Measurements from ENCODE around the gene HSP90AB1.

The HSP90AB1 gene

DNA sequence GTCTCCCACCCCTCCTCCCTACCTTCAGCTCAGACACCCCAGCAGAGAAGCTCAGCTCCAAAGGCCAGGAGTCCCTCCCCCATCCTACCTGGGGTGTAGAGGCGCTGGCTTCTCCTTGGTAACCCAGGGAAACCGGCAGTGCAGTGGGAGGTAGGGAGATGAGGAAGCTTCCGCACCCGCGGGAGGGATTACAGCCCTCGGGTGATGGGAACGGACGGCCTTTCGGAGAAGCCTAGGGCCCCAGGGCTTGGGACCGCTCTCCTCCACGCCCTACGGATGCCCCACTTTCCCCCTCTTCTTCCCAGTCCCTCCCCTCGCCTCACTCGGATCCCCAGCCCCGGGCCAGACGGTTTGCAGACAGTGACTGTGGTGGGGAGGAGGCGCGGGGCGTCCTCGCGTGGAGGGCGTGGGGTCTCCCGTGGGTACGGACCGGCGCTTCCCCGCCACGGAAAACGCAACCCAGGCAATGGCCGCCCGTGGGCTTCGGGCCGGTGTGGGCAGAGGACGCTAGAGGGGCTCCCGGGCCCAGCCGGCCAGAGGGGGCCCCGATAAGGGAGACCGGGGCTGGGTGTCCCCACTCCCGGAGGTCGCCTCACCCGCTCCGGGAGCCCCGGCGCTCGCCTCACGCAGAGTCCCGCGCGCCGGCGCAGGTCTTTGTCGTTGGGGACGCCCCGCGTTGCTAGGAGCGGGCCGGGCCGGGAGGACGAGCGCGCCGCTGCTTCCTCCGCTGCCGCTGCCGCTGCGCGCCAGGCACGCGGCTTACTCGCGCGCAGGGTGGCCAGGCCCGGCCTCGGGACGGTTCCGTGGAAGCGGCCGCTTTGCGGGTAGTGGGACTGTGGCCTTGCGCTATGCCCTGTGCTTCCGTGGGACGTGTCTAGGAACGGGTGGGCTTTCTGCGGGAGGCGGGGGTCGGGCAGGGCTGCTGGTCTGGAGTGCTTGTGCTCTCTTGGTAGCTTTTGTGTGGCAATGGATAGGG lies 50.5 kb downstream of the HSP90AB1 start:
- Histone ChIP-seq H3K27me3 (peaks cover 65% of the 10 kb centered on the region), H3K4me1 (ENCODE audit: control insufficient read depth in 1 of 2, insufficient read depth in 1 of 2, low read depth in 1 of 2, low read length in 1 of 2) (peaks cover 8 to 14% of the 10 kb centered on the region in 2 experiments), H3K4me3 (ENCODE audit: low read depth in 1 of 2, low read length in 1 of 2) (peak overlapping the region in 1 of 2 experiments; percentile 49), H3K36me3 (peaks cover 23% of the 10 kb centered on the region), H3K27ac (no peak overlapping the region), H3K9me3 (no peaks in the 10 kb centered on the region)
- TF ChIP-seq, protein P1, sequence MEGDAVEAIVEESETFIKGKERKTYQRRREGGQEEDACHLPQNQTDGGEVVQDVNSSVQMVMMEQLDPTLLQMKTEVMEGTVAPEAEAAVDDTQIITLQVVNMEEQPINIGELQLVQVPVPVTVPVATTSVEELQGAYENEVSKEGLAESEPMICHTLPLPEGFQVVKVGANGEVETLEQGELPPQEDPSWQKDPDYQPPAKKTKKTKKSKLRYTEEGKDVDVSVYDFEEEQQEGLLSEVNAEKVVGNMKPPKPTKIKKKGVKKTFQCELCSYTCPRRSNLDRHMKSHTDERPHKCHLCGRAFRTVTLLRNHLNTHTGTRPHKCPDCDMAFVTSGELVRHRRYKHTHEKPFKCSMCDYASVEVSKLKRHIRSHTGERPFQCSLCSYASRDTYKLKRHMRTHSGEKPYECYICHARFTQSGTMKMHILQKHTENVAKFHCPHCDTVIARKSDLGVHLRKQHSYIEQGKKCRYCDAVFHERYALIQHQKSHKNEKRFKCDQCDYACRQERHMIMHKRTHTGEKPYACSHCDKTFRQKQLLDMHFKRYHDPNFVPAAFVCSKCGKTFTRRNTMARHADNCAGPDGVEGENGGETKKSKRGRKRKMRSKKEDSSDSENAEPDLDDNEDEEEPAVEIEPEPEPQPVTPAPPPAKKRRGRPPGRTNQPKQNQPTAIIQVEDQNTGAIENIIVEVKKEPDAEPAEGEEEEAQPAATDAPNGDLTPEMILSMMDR (IDR thresholded peaks at IDR 0.05) = no peak

DNA sequence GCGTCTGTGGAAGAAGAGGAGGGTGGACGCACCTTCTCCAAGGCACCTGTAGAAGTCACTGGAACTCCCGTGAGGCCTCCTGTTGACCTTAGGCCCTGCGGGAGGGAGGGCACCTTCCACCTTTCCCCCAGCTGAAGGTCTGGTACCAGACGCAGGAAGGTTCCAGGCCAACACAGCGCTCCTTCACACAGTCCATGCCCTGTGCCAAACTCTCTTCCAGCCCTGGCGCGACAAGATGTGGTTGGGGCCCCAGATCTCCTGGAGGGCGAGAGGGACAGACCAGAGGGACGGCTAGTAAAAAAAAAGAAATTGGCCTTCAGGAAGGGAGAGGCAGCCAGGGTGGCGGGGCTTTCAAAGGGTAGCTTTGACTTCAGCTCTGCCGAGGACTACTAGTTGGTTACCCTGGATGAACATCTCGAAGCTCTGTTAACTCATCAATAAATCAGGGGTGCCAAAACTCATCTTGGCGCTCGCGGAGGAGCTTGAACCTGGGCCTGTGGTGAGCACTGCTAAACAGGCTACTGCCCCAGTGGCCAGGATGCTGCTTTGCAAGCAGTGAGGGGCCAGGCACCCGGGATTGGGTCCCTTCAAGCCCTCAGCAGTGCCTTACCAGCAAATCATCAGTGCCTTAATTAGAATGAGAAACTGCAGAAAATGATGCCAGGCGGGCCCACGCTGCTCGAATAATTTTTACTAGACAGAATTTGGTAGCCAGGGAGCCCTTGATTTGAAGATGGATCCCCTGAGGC lies 51.3 kb downstream of the HSP90AB1 start:
- Histone ChIP-seq H3K27ac (no peak overlapping the region), H3K9me3 (no peaks in the 10 kb centered on the region), H3K4me1 (ENCODE audit: control insufficient read depth in 1 of 2, insufficient read depth in 1 of 2, low read depth in 1 of 2, low read length in 1 of 2) (peaks cover 8 to 14% of the 10 kb centered on the region in 2 experiments), H3K36me3 (peaks cover 32% of the 10 kb centered on the region), H3K4me3 (ENCODE audit: low read depth in 1 of 2, low read length in 1 of 2) (no peak overlapping the region), H3K27me3 (peaks cover 58% of the 10 kb centered on the region)
- TF ChIP-seq, protein P1 (IDR thresholded peaks at IDR 0.05) = no peak

DNA sequence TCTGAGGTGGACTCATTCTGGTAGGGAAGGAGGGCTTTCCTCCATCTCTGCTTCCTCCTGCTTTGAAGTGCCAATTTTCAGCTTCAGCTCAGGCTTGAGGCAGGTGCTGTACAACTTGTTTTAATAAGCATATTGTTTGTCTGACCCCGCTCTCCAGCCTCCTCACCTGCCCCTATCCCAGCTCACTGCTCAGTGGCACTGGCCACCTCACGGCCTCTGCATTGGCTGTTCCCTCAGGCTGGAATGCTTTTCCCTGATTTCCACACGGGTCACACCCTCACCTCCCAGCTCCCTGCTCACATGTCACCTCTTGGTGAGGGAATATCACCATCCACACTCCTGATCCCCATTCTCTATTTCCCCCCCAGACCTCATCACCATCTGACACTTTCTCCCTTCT lies 52.0 kb downstream of the HSP90AB1 start:
- H3K4me3 ChIP-seq (ENCODE audit: low read depth in 1 of 2, low read length in 1 of 2) = no peak overlapping the region
- peaks cover 51% of the 10 kb centered on the region for H3K27me3 ChIP-seq
- H3K27ac ChIP-seq = no peak overlapping the region
- TF ChIP-seq, protein P1 (IDR thresholded peaks at IDR 0.05) = no peak
- H3K9me3 ChIP-seq = no peaks in the 10 kb centered on the region
- peaks cover 39% of the 10 kb centered on the region for H3K36me3 ChIP-seq
- H3K4me1 ChIP-seq (ENCODE audit: control insufficient read depth in 1 of 2, insufficient read depth in 1 of 2, low read depth in 1 of 2, low read length in 1 of 2) = peaks cover 8 to 14% of the 10 kb centered on the region in 2 experiments

DNA sequence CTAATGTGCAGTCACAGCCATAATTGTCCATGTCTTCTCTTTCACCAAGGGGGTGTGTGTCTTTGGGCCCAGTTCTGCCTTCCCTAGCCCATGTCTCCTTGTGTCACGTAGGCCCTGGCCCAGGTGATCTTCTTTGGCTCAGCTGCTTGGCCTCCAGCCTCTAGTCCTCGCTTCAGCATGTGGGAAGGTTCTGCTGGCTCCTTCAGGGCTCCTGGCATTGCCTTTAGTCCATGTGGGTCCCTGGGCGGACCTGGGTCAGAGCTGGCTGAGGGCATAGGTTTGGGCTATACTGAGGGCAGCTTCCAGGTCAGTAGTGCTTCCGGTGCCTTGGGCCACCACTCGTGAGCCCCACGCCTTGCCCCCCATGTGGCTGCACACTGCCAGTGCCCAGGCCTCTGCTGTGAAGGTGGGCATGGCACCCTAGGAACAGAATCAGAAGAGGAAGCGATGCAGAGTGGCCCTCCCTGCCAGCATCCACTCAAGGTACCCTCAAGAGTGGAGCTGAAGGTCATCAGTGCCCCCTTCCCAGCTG lies 53.5 kb downstream of the HSP90AB1 start:
- TF ChIP-seq, protein P1 (IDR thresholded peaks at IDR 0.05) = no peak
- Histone ChIP-seq H3K27me3 (peaks cover 36% of the 10 kb centered on the region), H3K4me1 (ENCODE audit: control insufficient read depth in 1 of 2, insufficient read depth in 1 of 2, low read depth in 1 of 2, low read length in 1 of 2) (peaks cover 8 to 14% of the 10 kb centered on the region in 2 experiments), H3K27ac (no peak overlapping the region), H3K4me3 (ENCODE audit: low read depth in 1 of 2, low read length in 1 of 2) (no peak overlapping the region), H3K9me3 (no peaks in the 10 kb centered on the region), H3K36me3 (peaks cover 53% of the 10 kb centered on the region)

DNA sequence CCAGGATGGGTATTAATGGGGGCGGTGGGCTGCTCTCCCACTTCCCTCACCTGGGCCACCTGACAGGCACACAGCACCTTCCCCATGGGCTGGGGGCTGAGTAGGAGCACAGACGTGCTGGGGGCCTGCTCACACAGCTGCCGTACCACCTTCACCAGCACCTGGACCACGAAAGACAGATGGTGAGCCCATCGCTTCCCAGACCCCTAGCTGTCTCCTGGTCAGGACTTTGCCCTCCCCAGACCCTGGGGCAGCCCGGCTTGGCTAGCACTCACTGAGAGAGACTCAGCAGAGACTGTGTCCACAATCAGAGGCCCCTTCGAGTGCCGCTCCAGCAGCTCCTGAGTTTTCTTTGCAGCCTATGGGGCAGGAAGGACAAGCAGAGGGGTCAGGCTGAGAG lies 54.2 kb downstream of the HSP90AB1 start:
- TF ChIP-seq, protein P1 (IDR thresholded peaks at IDR 0.05) = no peak
- peaks cover 29% of the 10 kb centered on the region for H3K27me3 ChIP-seq
- H3K36me3 ChIP-seq = peaks cover 60% of the 10 kb centered on the region
- no peak overlapping the region for H3K27ac ChIP-seq
- peaks cover 8 to 14% of the 10 kb centered on the region in 2 experiments for H3K4me1 ChIP-seq (ENCODE audit: control insufficient read depth in 1 of 2, insufficient read depth in 1 of 2, low read depth in 1 of 2, low read length in 1 of 2)
- H3K9me3 ChIP-seq = no peaks in the 10 kb centered on the region
- no peak overlapping the region for H3K4me3 ChIP-seq (ENCODE audit: low read depth in 1 of 2, low read length in 1 of 2)

All from neutrophil (primary cell).